SK-N-SH treated with all-trans-retinoic acid at 6 μM for 48 hours (cell line): Measurements from ENCODE around the gene KPRP.

Experiments used
- ATAC-seq: fragments of 200-7000 bp; cut with Tn5 transposase; 3 replicates; pipeline ENCODE4 v1.9.1; 2020; ENCODE audit warnings: mild to moderate bottlenecking, moderate library complexity
- ARNTL ChIP-seq: fragments of 450-650 bp; formaldehyde crosslinking; IDR thresholded peaks from 2 replicates; pipeline ENCODE4 v1.5.0; 2020; ENCODE audit warnings: low read depth, mild to moderate bottlenecking, moderate library complexity, borderline replicate concordance
- BACH2 ChIP-seq: fragments of 250-450 bp; sonication (Bioruptor Pico); IDR thresholded peaks from 2 replicates; pipeline ENCODE4 v1.9.0; 2021; ENCODE audit warnings: mild to moderate bottlenecking, borderline replicate concordance
- CREB5 ChIP-seq: fragments of 250-450 bp; sonication (Bioruptor Pico); IDR thresholded peaks from 2 replicates; pipeline ENCODE4 v1.5.1; 2020; ENCODE audit warnings: low read depth, mild to moderate bottlenecking, moderate library complexity
- CSDC2 ChIP-seq: fragments of 250-450 bp; sonication (Bioruptor Pico); IDR thresholded peaks from 2 replicates; pipeline ENCODE4 v1.5.0; 2020; ENCODE audit warnings: mild to moderate bottlenecking, moderate library complexity
- CSRNP3 ChIP-seq: fragments of 250-450 bp; sonication (Bioruptor Pico); IDR thresholded peaks from 2 replicates; pipeline ENCODE4 v1.5.1; 2021; ENCODE audit warnings: mild to moderate bottlenecking, moderate library complexity
- GLIS3 ChIP-seq: fragments of 250-450 bp; sonication (Bioruptor Pico); IDR thresholded peaks from 2 replicates; pipeline ENCODE4 v1.5.0; 2020; ENCODE audit warnings: mild to moderate bottlenecking, moderate library complexity
- ISL1 ChIP-seq: fragments of 250-450 bp; sonication (Bioruptor Pico); IDR thresholded peaks from 2 replicates; pipeline ENCODE4 v2.1.2; 2022; ENCODE audit warnings: mild to moderate bottlenecking, moderate library complexity
- OSR1 ChIP-seq: fragments of 250-450 bp; sonication (Bioruptor Pico); IDR thresholded peaks from 2 replicates; pipeline ENCODE4 v1.8.0; 2022; ENCODE audit warnings: moderate library complexity, mild to moderate bottlenecking, inconsistent platforms
- PATZ1 ChIP-seq: fragments of 250-450 bp; sonication (Bioruptor Pico); IDR thresholded peaks from 2 replicates; pipeline ENCODE4 v1.8.0; 2020; ENCODE audit warnings: mild to moderate bottlenecking, moderate library complexity, borderline replicate concordance
- PPARA ChIP-seq: fragments of 250-450 bp; sonication (Bioruptor Pico); IDR thresholded peaks from 2 replicates; pipeline ENCODE4 v1.5.0; 2020; ENCODE audit warnings: mild to moderate bottlenecking, borderline replicate concordance
- RARB ChIP-seq: fragments of 250-450 bp; sonication (Bioruptor Pico); IDR thresholded peaks from 2 replicates; pipeline ENCODE4 v1.8.0; 2021; ENCODE audit warnings: mild to moderate bottlenecking, moderate library complexity
- SNAI2 ChIP-seq: fragments of 250-450 bp; sonication (Bioruptor Pico); IDR thresholded peaks from 2 replicates; pipeline ENCODE4 v1.5.0; 2020; ENCODE audit warnings: mild to moderate bottlenecking, moderate library complexity
- TOX ChIP-seq: fragments of 250-450 bp; sonication (Bioruptor Pico); IDR thresholded peaks from 2 replicates; pipeline ENCODE4 v1.8.0; 2021; ENCODE audit warnings: mild to moderate bottlenecking, moderate library complexity, borderline replicate concordance
- ZC3H10 ChIP-seq: fragments of 250-450 bp; sonication (Bioruptor Pico); IDR thresholded peaks from 2 replicates; pipeline ENCODE4 v1.5.1; 2021; ENCODE audit warnings: mild to moderate bottlenecking, moderate library complexity
- ZFP3 ChIP-seq: fragments of 250-450 bp; sonication (Bioruptor Pico); IDR thresholded peaks from 2 replicates; pipeline ENCODE4 v1.5.0; 2020; ENCODE audit warnings: mild to moderate bottlenecking, moderate library complexity
- ZFP30 ChIP-seq: fragments of 450-650 bp; formaldehyde crosslinking; IDR thresholded peaks from 2 replicates; pipeline ENCODE4 v1.5.0; 2022; ENCODE audit warnings: mild to moderate bottlenecking, moderate library complexity
- ZNF565 ChIP-seq: fragments of 450-650 bp; formaldehyde crosslinking; conservative IDR thresholded peaks from 2 replicates; pipeline ENCODE4 v1.5.0; 2020; ENCODE audit warnings: low read depth, mild to moderate bottlenecking, moderate library complexity
- ZNF70 ChIP-seq: fragments of 450-650 bp; formaldehyde crosslinking; IDR thresholded peaks from 2 replicates; pipeline ENCODE4 v1.5.0; 2020; ENCODE audit warnings: mild to moderate bottlenecking, moderate library complexity
- ZNF8 ChIP-seq: fragments of 450-650 bp; formaldehyde crosslinking; IDR thresholded peaks from 2 replicates; pipeline ENCODE4 v1.5.0; 2020; ENCODE audit warnings: mild to moderate bottlenecking, moderate library complexity

The KPRP gene

GRCh38 chr1:152725261-152725660, 32.6 kb upstream of the KPRP start:
- ATAC-seq: no peak
- TF ChIP-seq ZFP30 (CRISPR knock-in tag) (no peak), CSRNP3 (CRISPR knock-in tag) (no peak), ZNF565 (CRISPR knock-in tag) (no peak), PPARA (CRISPR knock-in tag) (no peak)
- TF ChIP-seq, all 23 proteins: peak for 0

- TF ChIP-seq TOX (CRISPR knock-in tag) (no peak), OSR1 (CRISPR knock-in tag) (no peak), GLIS3 (no peak), CREB5 (no peak), ZNF70 (CRISPR knock-in tag) (no peak), CSRNP3 (CRISPR knock-in tag) (no peak), ZNF565 (CRISPR knock-in tag) (no peak), CSDC2 (CRISPR knock-in tag) (no peak), ZFP3 (CRISPR knock-in tag) (no peak), ARNTL (CRISPR knock-in tag) (no peak), PATZ1 (CRISPR knock-in tag) (no peak), ZC3H10 (CRISPR knock-in tag) (no peak), PPARA (CRISPR knock-in tag) (no peak), ZFP30 (CRISPR knock-in tag) (no peak)
- ATAC-seq: no peak
Observed at GRCh38 chr1:152728986-152729385, 28.8 kb upstream of the KPRP start.

- TF ChIP-seq ZNF565 (CRISPR knock-in tag) (no peak), ZC3H10 (CRISPR knock-in tag) (no peak), CREB5 (no peak), CSDC2 (CRISPR knock-in tag) (no peak)
- TF ChIP-seq, all 23 proteins: peak for 0
- ATAC-seq: peak; percentile 48; the same call in 1 of the 3 replicates
Observed at GRCh38 chr1:152735648-152736047, 22.2 kb upstream of the KPRP start.

- TF ChIP-seq SNAI2 (CRISPR knock-in tag) (no peak), TOX (CRISPR knock-in tag) (no peak), ZC3H10 (CRISPR knock-in tag) (no peak), GLIS3 (no peak), ZNF70 (CRISPR knock-in tag) (no peak), ISL1 (CRISPR knock-in tag) (no peak), RARB (CRISPR knock-in tag) (no peak), BACH2 (no peak), PPARA (CRISPR knock-in tag) (no peak), ZNF8 (CRISPR knock-in tag) (no peak), ARNTL (CRISPR knock-in tag) (no peak), CSRNP3 (CRISPR knock-in tag) (no peak)
- ATAC-seq: no peak
Observed at GRCh38 chr1:152737997-152738396, 19.8 kb upstream of the KPRP start.
